HEK293T (cell line): Measurements from ENCODE around the gene EPHA4.

Source experiments
- FOXK2 ChIP-seq: fragments of 450-650 bp; IDR thresholded peaks from 2 replicates; pipeline ENCODE4 v1.6.1; 2016; ENCODE audit warnings: mild to moderate bottlenecking
- FOXM1 ChIP-seq: fragments of 450-650 bp; IDR thresholded peaks from 2 replicates; pipeline ENCODE4 v1.6.1; 2017; ENCODE audit warnings: mild to moderate bottlenecking, borderline replicate concordance
- HDGF ChIP-seq: fragments of 450-650 bp; IDR thresholded peaks from 2 replicates; pipeline ENCODE4 v1.6.1; 2017; ENCODE audit warnings: antibody characterized with exemption, borderline replicate concordance
- SUZ12 ChIP-seq: fragments of 450-650 bp; IDR thresholded peaks from 2 replicates; pipeline ENCODE4 v1.6.1; 2016; ENCODE audit warnings: mild to moderate bottlenecking

DNA sequence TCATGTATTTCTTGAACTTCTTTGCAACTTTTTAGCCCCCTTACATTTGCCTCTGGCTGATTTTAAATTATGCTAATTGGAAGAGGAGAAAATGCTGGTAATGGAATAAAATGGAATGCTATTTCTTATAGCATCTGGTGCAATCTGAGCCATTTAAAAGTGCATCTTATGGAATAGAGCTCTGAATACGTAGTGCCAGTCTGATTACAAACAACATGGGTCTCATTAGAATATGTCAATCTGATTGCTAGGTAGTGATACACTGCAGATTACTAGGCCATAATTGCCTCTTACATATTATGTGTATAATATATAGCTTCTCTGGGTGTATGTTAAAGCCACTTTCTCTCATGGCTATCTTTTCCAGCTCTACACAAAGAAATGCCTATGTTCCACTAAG, 159.1 kb downstream of the EPHA4 start:
- TF ChIP-seq FOXM1 (no peak), SUZ12 (no peak), FOXK2 (no peak), HDGF (no peak)
